SK-N-SH (cell line): ENCODE results near the gene RPL22.
A peak's percentile ranks its signal among the peaks of the same experiment; 100 is the strongest.

Experiments used
- EZH2phosphoT487 ChIP-seq: fragments of 200-600 bp; sonication (generic); IDR thresholded peaks from 2 replicates; pipeline ENCODE4 v1.6.1; 2017; ENCODE audit warnings: low read depth, mixed run types, mild to moderate bottlenecking, antibody characterized with exemption, moderate library complexity, borderline replicate concordance
- GABPA ChIP-seq: IDR thresholded peaks from 2 replicates; pipeline ENCODE4 v1.4.0; 2012; ENCODE audit warnings: low read depth, mild to moderate bottlenecking
- MXI1 ChIP-seq: IDR thresholded peaks from 2 replicates; pipeline ENCODE4 v1.6.1; 2012; ENCODE audit warnings: mild to moderate bottlenecking, low read depth, low read length, improper control_type of control experiment
- NRF1 ChIP-seq: IDR thresholded peaks from 2 replicates; pipeline ENCODE4 v1.6.1; 2012; ENCODE audit warnings: low read depth, mild to moderate bottlenecking, low read length
- POLR2AphosphoS5 ChIP-seq: IDR thresholded peaks from 2 replicates; pipeline ENCODE4 v1.6.1; 2012; ENCODE audit warnings: low read depth, low read length
- RAD21 ChIP-seq: IDR thresholded peaks from 2 replicates; pipeline ENCODE4 v1.6.1; 2012; ENCODE audit warnings: mild to moderate bottlenecking, low read length
- RCOR1 ChIP-seq: fragments of 150-350 bp; IDR thresholded peaks from 2 replicates; pipeline ENCODE4 v1.6.1; 2017; ENCODE audit warnings: antibody characterized with exemption, low read length
- RFX5 ChIP-seq: IDR thresholded peaks from 2 replicates; pipeline ENCODE4 v1.6.1; 2012; ENCODE audit warnings: mild to moderate bottlenecking, improper control_type of control experiment, low read length
- SIN3A ChIP-seq: IDR thresholded peaks from 2 replicates; pipeline ENCODE4 v1.6.1; 2012; ENCODE audit warnings: low read depth, mild to moderate bottlenecking, low read length, moderate library complexity, borderline replicate concordance
- TF ChIP-seq, protein P1 (sequence below): fragments of 200-600 bp; sonication (generic); IDR thresholded peaks from 2 replicates; pipeline ENCODE4 v1.6.1; 2017; ENCODE audit warnings: antibody characterized with exemption, mild to moderate bottlenecking, moderate library complexity
- TF ChIP-seq, protein P2 (sequence below): fragments of 150-350 bp; IDR thresholded peaks from 2 replicates; pipeline ENCODE4 v1.6.1; 2017; ENCODE audit warnings: antibody characterized with exemption, low read length, low read depth, borderline replicate concordance
- TF ChIP-seq, protein P3 (sequence below): IDR thresholded peaks from 2 replicates; pipeline ENCODE4 v1.6.1; 2012; ENCODE audit warnings: mild to moderate bottlenecking, low read depth, low read length, moderate library complexity
- TF ChIP-seq, protein P4 (sequence below): IDR thresholded peaks from 2 replicates; pipeline ENCODE4 v1.4.0; 2012; ENCODE audit warnings: low read depth, borderline replicate concordance

DNA sequence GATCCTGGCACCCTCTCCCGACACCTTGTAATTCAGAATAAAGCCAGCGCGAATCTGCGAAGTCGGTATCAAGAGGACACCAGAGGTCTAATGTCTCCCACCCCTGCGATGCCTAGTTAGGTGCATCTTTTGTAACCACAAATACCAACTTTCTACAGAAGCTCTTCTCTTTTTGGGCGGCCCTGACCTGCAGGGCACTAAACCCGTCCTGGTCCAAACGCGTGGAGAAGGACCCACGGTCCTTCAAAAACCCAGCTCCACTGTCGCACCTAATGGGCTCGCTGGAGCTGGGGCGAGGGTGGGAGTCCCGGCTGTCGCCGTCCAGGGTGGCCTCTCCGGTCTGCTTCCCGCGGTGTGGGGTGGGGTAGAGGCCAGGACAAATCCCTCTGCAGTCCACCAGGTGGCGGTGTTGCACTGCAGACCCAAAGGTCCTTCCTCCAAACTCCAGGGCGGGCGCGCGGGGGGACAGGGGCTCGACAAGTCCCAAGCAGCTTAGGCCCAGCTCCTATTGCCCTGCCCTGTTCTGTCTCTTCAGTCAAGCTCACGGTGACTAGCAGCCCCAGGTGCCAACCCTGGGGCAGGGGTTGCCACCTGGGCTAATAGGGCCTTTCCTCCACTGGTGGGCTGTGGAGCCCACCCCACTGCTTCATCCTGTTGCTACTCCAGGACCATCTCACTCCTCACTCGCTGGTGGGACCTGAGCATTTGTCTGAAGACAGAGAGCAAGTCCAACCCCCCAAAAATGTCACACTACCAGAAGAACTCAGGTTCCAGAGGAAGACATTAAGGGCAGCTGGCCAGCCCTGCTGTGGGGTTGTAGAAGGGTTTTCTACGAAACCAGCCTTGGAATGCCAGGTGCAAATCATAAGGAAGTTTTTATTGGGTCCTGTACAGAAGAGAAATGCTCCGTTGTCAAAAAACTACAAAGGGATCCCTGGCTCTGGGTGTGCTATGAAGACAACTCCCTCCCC is 47.4 kb upstream of the RPL22 start:
- TF ChIP-seq, protein P1, sequence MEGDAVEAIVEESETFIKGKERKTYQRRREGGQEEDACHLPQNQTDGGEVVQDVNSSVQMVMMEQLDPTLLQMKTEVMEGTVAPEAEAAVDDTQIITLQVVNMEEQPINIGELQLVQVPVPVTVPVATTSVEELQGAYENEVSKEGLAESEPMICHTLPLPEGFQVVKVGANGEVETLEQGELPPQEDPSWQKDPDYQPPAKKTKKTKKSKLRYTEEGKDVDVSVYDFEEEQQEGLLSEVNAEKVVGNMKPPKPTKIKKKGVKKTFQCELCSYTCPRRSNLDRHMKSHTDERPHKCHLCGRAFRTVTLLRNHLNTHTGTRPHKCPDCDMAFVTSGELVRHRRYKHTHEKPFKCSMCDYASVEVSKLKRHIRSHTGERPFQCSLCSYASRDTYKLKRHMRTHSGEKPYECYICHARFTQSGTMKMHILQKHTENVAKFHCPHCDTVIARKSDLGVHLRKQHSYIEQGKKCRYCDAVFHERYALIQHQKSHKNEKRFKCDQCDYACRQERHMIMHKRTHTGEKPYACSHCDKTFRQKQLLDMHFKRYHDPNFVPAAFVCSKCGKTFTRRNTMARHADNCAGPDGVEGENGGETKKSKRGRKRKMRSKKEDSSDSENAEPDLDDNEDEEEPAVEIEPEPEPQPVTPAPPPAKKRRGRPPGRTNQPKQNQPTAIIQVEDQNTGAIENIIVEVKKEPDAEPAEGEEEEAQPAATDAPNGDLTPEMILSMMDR = peak; percentile 75
- TF ChIP-seq EZH2phosphoT487 (no peak), RFX5 (0 out of 2 replicates have a peak, but pooled peaks have one; percentile 34), POLR2AphosphoS5 (no peak), NRF1 (no peak), RAD21 (peak; percentile 94), MXI1 (0 out of 2 replicates have a peak, but pooled peaks have one; percentile 16), GABPA (no peak), RCOR1 (no peak), SIN3A (no peak)
- TF ChIP-seq, protein P2, sequence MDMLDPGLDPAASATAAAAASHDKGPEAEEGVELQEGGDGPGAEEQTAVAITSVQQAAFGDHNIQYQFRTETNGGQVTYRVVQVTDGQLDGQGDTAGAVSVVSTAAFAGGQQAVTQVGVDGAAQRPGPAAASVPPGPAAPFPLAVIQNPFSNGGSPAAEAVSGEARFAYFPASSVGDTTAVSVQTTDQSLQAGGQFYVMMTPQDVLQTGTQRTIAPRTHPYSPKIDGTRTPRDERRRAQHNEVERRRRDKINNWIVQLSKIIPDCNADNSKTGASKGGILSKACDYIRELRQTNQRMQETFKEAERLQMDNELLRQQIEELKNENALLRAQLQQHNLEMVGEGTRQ = no peak
- TF ChIP-seq, protein P3, sequence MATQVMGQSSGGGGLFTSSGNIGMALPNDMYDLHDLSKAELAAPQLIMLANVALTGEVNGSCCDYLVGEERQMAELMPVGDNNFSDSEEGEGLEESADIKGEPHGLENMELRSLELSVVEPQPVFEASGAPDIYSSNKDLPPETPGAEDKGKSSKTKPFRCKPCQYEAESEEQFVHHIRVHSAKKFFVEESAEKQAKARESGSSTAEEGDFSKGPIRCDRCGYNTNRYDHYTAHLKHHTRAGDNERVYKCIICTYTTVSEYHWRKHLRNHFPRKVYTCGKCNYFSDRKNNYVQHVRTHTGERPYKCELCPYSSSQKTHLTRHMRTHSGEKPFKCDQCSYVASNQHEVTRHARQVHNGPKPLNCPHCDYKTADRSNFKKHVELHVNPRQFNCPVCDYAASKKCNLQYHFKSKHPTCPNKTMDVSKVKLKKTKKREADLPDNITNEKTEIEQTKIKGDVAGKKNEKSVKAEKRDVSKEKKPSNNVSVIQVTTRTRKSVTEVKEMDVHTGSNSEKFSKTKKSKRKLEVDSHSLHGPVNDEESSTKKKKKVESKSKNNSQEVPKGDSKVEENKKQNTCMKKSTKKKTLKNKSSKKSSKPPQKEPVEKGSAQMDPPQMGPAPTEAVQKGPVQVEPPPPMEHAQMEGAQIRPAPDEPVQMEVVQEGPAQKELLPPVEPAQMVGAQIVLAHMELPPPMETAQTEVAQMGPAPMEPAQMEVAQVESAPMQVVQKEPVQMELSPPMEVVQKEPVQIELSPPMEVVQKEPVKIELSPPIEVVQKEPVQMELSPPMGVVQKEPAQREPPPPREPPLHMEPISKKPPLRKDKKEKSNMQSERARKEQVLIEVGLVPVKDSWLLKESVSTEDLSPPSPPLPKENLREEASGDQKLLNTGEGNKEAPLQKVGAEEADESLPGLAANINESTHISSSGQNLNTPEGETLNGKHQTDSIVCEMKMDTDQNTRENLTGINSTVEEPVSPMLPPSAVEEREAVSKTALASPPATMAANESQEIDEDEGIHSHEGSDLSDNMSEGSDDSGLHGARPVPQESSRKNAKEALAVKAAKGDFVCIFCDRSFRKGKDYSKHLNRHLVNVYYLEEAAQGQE = peak; percentile 56; the same call in 1 of the 2 replicates
- TF ChIP-seq, protein P4, sequence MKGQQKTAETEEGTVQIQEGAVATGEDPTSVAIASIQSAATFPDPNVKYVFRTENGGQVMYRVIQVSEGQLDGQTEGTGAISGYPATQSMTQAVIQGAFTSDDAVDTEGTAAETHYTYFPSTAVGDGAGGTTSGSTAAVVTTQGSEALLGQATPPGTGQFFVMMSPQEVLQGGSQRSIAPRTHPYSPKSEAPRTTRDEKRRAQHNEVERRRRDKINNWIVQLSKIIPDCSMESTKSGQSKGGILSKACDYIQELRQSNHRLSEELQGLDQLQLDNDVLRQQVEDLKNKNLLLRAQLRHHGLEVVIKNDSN = no peak
